Rectal smooth muscle tissue (tissue), 1 donor: ENCODE results near the gene CHAC1.
A peak's percentile ranks its signal among the peaks of the same experiment; 100 is the strongest.
"Not testable (repeated sequence)": the region's sequence is repeated elsewhere in the genome, so short reads cannot be mapped to it uniquely, and the experiment has no call there.

Experiments
- H3K27ac ChIP-seq: one replicate; pipeline ENCODE4 v1.7.0; 2013; ENCODE audit warnings: low read depth, low read length, inconsistent platforms
- H3K27me3 ChIP-seq: one replicate; pipeline ENCODE4 v1.7.0; 2013; ENCODE audit warnings: low read length; ENCODE audit not compliant: control insufficient read depth, insufficient read depth
- H3K36me3 ChIP-seq: one replicate; pipeline ENCODE4 v1.7.0; 2013; ENCODE audit warnings: low read length; ENCODE audit not compliant: control insufficient read depth, insufficient read depth
- H3K4me1 ChIP-seq: one replicate; pipeline ENCODE4 v1.7.0; 2013; ENCODE audit warnings: low read length; ENCODE audit not compliant: control insufficient read depth, insufficient read depth
- H3K4me3 ChIP-seq: one replicate; pipeline ENCODE4 v1.7.0; 2013; ENCODE audit warnings: low read length
- H3K9ac ChIP-seq: one replicate; pipeline ENCODE4 v1.7.0; 2013; ENCODE audit warnings: low read length

CHAC1 gene

DNA sequence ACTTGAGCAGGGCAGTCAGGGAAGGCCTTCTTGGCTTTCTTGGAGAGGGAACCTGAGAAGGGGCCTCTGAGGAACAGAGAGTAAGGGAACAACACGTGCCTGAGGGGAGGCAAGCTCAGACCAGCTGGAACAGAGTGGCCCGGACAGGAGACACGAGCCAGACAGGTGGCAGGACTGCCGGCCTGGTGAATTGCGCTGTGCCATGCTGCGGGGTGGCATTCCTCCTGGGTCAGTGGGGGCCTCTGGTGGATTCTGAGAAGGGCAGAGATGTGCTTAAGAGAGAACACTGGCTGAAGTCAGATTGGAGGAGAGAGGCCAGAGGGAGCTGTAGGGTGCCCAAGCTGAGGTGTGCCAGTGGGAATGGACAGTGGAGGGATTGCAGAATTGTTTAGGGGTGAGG lies 4.9 kb downstream of the CHAC1 start:
- Histone ChIP-seq H3K36me3 (no peaks in the 10 kb centered on the region), H3K27ac (peak overlapping the region; percentile 85), H3K9ac (no peak overlapping the region), H3K4me1 (peaks cover 13% of the 10 kb centered on the region), H3K4me3 (no peak overlapping the region), H3K27me3 (no peaks in the 10 kb centered on the region)

DNA sequence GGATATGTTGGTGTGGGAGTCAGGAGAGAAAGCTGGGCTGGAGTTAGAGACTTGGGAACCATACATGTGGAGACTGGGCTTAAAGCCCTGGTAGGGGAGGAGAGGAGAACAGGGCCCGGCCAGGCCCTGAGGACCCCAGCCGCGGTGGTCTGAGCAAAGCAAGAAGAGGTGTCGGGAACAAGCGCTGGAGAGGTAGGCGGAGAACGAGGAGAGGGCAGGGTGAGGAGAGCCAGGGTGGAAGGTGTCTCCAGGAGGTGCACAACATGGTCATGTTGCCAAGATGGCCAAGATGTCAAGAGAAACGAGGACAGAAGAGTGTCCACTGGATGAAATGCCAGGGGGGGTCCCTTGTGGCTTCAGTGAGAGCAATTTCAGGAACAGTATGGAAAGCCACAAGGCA lies 5.5 kb downstream of the CHAC1 start:
- Histone ChIP-seq H3K27ac (no peak overlapping the region), H3K9ac (no peak overlapping the region), H3K27me3 (no peaks in the 10 kb centered on the region), H3K4me3 (no peak overlapping the region), H3K4me1 (peaks cover 13% of the 10 kb centered on the region), H3K36me3 (no peaks in the 10 kb centered on the region)

DNA sequence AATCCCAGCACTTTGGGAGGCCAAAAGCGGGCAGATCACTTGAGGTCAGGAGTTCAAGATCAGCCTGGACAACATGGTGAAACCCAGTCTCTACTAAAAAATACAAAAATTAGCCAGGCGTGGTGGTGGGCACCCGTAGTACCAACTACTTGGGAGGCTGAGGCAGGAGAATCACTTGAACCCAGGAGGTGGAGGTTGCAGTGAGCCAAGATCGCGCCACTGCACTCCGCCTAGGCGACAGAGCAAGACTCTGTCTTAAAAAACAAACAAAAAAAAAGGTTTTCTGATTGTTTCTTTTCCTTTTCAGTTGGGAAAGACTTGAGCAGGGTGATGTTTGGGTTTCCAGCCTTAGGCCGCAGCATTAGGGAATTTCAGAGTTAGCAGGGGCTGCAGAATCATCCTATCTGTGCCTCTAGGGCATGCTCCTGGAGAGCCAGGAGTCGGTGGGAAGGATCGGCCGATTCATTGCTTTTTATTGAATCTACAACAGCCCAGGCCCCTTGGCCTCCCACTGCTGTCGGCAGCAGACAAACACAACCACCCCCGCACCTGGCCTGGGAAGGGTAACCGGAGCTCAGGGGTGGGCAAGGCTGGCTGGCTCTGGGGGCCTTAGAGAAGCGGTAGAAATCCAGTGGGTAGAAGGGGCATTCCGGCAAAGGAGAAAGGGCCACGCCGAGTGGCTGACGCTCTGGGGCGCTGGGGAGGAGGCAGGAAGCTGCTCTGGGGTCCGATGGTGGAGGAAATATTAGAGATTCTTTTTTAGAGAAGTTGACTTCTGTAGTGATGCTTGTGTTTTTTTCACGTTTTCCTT lies 6.3 kb downstream of the CHAC1 start:
- H3K4me3 ChIP-seq, result no peak overlapping the region
- H3K4me1 ChIP-seq, result peaks cover 13% of the 10 kb centered on the region
- H3K27ac ChIP-seq, result no peak overlapping the region
- H3K9ac ChIP-seq, result no peak overlapping the region
- H3K27me3 ChIP-seq, result no peaks in the 10 kb centered on the region
- H3K36me3 ChIP-seq, result no peaks in the 10 kb centered on the region

DNA sequence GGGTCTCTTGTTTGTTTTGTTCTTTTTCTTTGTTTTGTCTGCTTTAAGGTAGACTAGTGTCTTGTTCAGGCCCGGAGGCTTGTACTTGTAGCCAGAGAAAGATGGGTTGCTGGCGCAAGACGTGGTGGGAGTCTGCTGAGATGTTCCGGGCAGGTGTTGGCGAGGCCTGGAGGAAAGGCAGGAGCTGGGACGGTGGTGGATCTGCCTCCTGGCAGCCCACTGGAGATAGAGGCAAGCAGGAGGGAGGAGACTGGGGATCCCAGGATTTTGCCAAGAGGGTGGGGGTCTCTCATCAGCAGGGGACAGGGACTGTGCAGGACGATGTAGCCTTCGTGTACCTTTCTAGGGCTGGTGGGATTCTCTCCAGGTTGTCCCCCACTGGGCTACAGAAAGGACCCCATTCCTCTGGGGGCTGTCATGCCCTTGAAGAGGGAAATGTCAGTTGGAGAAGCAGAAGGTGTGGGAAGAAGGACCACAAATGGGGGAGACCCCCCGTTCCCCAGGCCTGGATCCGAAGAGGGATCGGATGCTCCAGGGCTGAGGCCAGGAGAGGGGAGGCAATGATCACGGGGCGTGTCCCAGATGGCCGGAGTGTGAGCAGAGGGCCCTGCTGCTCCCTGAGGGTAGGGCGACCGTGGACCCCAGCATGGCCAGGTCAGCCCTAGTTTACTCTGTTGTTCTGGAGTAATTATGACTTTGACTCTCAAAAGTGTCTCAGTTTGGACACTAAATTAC lies 7.0 kb downstream of the CHAC1 start:
- Histone ChIP-seq H3K4me3 (no peak overlapping the region), H3K9ac (no peak overlapping the region), H3K27me3 (no peaks in the 10 kb centered on the region), H3K27ac (no peak overlapping the region), H3K4me1 (peaks cover 13% of the 10 kb centered on the region), H3K36me3 (no peaks in the 10 kb centered on the region)

DNA sequence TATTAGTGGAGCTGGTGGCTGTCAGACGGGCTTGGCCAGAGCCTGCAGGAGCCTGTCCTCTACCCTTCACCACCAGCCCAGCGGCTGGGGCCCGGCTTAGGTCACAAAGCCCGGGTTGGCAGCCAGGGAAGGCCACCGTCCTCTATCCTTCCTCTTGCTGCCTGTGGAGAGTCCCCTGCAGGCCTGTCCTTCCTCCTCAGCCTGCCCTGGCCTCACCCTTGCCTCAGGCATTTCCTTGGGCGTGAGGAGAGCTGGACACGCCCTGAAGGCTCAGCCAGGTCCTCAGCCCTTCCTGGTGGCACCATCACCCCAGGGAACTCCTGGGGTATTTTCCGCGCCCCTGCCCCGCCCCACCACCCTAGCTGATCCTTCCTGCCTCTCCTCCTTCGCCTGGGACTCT lies 7.7 kb downstream of the CHAC1 start:
- Histone ChIP-seq H3K9ac (no peak overlapping the region), H3K4me1 (peaks cover 13% of the 10 kb centered on the region), H3K36me3 (no peaks in the 10 kb centered on the region), H3K27ac (no peak overlapping the region), H3K4me3 (no peak overlapping the region), H3K27me3 (no peaks in the 10 kb centered on the region)

DNA sequence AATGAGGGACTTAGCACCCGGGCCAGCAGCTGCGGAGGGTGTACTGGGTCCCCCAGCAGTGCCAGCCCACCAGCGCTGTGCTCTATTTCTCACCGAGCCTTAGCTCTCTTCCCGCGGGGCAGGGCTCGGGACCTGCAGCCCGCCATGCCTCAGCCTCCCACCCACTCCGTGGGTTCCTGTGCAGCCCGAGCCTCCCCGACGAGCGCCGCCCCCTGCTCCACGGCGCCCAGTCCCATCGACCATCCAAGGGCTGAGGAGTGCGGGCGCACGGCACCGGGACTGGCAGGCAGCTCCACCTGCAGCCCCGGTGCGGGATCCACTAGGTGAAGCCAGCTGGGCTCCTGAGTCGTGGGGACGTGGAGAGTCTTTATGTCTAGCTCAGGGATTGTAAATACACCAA lies 8.5 kb downstream of the CHAC1 start:
- H3K4me3 ChIP-seq, H3K36me3 ChIP-seq, H3K4me1 ChIP-seq, H3K9ac ChIP-seq, H3K27ac ChIP-seq, H3K27me3 ChIP-seq: not testable (repeated sequence)

DNA sequence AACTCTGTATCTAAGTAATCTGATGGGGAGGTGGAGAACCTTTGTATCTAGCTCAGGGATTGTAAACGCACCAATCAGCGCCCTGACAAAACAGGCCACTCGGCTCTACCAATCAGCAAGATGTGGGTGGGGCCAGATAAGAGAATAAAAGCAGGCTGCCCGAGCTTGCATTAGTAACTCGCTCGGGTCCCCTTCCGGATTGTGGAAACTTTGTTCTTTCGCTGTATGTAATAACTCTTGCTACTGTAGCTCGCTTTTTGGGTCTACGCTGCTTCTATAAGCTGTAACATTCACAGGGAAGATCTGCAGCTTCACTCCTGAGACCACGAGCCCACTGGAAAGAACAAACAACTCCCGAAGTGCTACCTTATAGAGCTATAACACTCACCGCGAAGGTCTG lies 9.0 kb downstream of the CHAC1 start:
- H3K9ac ChIP-seq, H3K27me3 ChIP-seq, H3K4me1 ChIP-seq, H3K36me3 ChIP-seq, H3K27ac ChIP-seq, H3K4me3 ChIP-seq: not testable (repeated sequence)

DNA sequence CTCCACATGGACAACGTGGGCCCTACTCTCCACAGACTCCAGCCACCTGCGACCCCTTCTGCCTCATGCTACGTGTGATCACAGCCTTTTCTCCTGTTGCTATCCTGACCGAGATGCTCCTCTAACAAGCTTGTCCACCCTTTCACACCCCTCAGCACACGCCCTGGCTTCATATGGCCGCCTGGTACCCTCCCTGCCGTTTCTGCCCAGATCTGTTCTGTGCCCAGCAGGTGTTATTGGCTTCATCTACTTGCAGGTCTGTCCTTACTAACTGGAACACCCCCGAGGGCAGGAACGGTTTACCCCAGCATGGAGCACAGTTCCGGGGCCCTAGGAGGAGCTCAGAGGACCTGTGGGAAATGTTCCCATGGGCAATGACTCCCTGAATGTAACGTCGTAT lies 9.9 kb downstream of the CHAC1 start:
- Histone ChIP-seq H3K4me1 (no peaks in the 10 kb centered on the region), H3K27ac (no peak overlapping the region), H3K36me3 (no peaks in the 10 kb centered on the region), H3K27me3 (no peaks in the 10 kb centered on the region), H3K9ac (no peak overlapping the region), H3K4me3 (no peak overlapping the region)

DNA sequence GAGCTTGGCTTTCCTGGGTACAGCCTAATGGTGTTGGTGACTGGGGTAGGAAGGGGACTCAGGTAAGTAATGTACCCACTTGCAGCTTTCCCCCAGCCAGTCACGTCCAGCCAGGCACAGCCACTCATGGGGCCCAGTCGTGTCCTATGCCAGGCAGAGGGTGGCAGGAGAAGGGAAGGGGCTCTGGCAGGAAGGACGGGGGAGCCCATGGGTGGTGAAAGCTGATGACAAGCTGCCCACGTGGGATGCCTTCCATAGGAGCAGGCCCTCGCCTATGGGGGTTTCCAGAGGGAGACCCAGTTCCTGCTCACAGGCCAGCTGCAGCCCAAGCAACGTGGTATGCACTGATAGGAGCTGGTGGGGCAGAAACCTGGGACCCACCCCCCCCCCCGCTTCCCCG lies 10.7 kb downstream of the CHAC1 start:
- Histone ChIP-seq H3K9ac (no peak overlapping the region), H3K27ac (no peak overlapping the region), H3K4me3 (no peak overlapping the region), H3K36me3 (no peaks in the 10 kb centered on the region), H3K27me3 (no peaks in the 10 kb centered on the region), H3K4me1 (no peaks in the 10 kb centered on the region)

DNA sequence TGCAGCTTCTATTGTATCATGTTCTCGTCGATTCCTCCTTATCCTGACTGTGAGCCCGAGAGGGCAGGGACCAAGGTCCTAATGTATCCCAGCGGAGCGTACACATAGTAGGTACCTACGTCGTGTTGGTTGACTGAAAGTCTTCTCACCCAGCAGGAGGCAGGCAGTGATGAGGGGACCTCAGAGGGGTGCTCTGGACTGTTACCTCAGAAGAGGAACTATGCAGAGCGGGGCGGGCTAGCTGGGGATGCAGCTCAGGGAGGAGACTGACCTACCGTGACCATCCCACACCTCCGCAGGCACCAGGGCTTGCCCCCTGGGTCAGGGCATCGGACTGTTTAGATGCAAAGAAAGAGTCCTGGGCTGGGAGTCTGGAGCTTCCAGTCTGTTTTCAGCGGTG lies 11.4 kb downstream of the CHAC1 start:
- Histone ChIP-seq H3K27ac (no peak overlapping the region), H3K36me3 (no peaks in the 10 kb centered on the region), H3K27me3 (no peaks in the 10 kb centered on the region), H3K4me3 (no peak overlapping the region), H3K9ac (no peak overlapping the region), H3K4me1 (no peaks in the 10 kb centered on the region)

DNA sequence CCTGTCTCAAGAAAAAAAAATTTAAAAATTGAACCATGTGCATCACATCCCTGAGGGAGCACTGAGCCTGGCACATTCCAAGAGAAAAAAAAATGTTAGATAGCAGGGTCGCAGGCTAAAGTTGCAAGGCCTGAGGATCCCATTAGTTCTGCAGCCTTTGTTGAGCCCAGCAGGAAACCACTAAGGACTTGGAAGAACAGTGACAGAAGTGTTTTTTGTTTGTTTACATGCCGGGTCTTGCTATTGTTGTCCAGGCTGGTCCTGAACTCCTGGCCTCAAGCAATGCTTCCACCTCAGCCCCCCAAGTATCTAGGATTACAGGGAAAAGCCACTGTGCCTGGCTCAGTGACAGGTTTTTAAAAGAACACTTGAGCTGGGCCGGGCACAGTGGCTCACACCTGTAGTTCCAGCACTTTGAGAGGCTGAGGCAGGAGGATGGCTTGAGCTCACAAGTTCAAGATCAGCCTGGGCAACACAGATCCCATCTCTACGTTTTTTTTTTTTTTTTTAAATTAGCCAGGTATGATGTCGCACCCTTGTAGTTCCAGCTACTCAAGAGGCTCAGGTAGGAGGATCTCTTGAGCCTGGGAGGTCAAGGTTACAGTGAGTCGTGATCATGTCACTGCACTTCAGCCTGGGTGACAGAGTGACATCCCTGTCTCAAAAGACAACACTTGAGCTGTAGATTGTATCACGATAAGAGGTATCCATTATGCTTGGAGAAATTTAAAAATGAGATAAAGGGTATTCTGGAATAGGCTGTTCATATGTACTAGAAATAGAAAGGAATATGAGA lies 15.2 kb downstream of the CHAC1 start:
- no peak overlapping the region for H3K9ac ChIP-seq

DNA sequence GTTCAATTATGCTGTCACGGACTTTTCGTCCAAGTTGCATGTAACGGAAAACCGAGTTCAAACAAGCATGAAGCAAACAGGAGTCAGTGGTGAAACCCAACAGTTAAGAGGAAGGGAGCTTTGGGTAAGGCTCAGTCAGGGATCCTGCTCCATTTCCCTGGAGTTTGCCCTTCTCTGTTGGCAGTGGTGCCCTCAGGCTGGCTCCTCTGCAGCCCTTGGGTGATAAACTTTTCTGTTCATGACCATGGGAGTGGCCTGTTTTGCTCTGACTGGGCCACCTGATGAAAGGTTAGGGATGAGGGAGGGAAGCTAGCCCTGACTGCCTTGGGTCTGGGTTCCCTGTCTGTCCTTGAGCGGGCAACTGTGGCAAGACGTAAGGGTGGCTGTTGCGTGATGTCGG lies 16.1 kb downstream of the CHAC1 start:
- H3K27ac ChIP-seq, result no peak overlapping the region
- H3K27me3 ChIP-seq, result no peaks in the 10 kb centered on the region
- no peak overlapping the region for H3K4me3 ChIP-seq
- no peaks in the 10 kb centered on the region for H3K4me1 ChIP-seq
- H3K9ac ChIP-seq, result no peak overlapping the region
- H3K36me3 ChIP-seq, result no peaks in the 10 kb centered on the region

More for the DNA sequence above, 15.2 kb downstream of the CHAC1 start:
- Histone ChIP-seq H3K27me3 (no peaks in the 10 kb centered on the region), H3K27ac (no peak overlapping the region), H3K36me3 (no peaks in the 10 kb centered on the region), H3K4me3 (no peak overlapping the region), H3K4me1 (no peaks in the 10 kb centered on the region)
